ENCODE results near the gene CADPS. TPM values are rescaled to one million over a fixed set of nuclear protein-coding genes. Genes with fewer than 3 reads are reported as not detected.

Gene CADPS
- total RNA-seq (1 to 10 TPM in 1 of 2 donors, under 1 TPM in 1; 0.64 to 3.6 TPM), polyA plus RNA-seq (under 1 TPM; 0.13 to 0.33 TPM)
- long read RNA-seq, donor 1: 0 reads
- long read RNA-seq, donor 2: 0 reads
- long read RNA-seq, donor 3: 0 reads
- long read RNA-seq, donor 4: 0 reads
- long read RNA-seq, donor 5, partial matches to known transcripts: 9 of 9 reads
- long read RNA-seq, donor 5, other reads (novel, unspliced or antisense): 0 of 9 reads

DNA sequence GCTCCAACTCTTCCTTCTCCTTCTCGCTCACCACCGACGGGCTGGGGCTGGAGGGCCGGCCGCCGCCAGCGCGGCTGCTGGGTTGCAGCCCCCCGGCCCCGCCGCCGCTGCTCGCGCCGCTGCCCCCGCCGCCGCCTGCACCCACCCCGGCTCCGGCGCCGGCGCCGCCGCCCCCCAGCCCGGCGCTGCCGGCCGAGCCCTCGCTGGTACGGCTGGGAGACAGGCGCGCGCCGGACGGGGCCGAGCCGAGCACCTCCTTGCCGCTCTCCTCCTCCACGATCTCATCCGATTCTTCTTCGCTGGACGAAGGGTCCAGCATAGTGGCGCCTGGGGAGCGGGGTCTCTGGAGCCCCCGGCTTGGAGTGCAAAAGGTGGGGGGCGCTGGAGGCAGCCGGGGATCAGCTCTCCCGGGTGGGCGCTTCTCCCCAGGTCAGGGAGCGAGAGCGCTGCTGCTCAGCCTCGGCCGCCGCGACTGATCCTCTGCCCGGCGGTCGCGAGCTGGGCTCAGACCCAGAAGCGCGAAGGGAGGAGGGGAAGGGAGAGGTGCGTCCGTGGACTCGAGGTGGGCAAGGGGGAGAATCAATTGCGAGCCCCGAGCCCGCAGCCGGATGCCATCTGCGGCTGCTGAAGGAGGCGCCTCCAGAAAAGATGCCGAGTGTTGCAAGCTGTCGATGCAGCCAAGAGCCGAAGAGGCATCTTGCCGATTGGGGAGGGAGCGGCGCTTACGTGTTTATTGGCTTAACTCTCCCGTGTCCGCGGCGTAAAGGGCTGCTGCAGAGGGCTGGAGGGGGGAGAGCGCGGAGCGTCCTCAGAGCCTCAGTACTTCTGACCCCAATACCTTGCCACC is at the start of gene CADPS:
Gene CADPS, minus strand, starts transcription at position 706 of the 847 bp plus-strand sequence. Its CDS starts 387 bp downstream, at position 319.
- ATAC-seq (ENCODE audit: insufficient read depth, low FRiP score) (no peak), DNase-seq (peak; percentile 13 to 48 (median 38))
- H3K9ac ChIP-seq (ENCODE audit: insufficient read depth in 1 of 2, low read length in 2 of 2): no peak within 1 kb of the TSS
- H3K27me3 ChIP-seq (ENCODE audit: control insufficient read depth in 3 of 3, insufficient read depth in 3 of 3, low read length in 2 of 3): peaks cover 0 to 65% (median 49%) of the 10 kb centered on the region in 3 donors
- H3K4me3 ChIP-seq: no peak within 1 kb of the TSS
- peak within 1 kb of the TSS in 1 of 2 donors; percentile 91 for H3K27ac ChIP-seq (ENCODE audit: low read depth in 1 of 2, low read length in 1 of 2)
- WGBS, 2 donors: 2 to 3% methylated on average over 73 to 85 of the region's 85 CpGs
- peaks cover 0 to 15% (median 3%) of the 10 kb centered on the region in 5 donors for H3K4me1 ChIP-seq (ENCODE audit: control insufficient read depth in 5 of 5, insufficient read depth in 5 of 5, low read length in 5 of 5)
- H3K9me3 ChIP-seq (ENCODE audit: control insufficient read depth in 4 of 4, insufficient read depth in 3 of 4, low read length in 3 of 4): peaks cover 0 to 20% (median 1%) of the 10 kb centered on the region in 4 donors
- no peak for TF ChIP-seq CTCF (IDR thresholded peaks at IDR 0.05; ENCODE audit: control extremely low read depth, extremely low read depth)
- H3K36me3 ChIP-seq (ENCODE audit: control insufficient read depth in 4 of 4, insufficient read depth in 4 of 4, low read length in 4 of 4): no peaks in the 10 kb centered on the region

DNA sequence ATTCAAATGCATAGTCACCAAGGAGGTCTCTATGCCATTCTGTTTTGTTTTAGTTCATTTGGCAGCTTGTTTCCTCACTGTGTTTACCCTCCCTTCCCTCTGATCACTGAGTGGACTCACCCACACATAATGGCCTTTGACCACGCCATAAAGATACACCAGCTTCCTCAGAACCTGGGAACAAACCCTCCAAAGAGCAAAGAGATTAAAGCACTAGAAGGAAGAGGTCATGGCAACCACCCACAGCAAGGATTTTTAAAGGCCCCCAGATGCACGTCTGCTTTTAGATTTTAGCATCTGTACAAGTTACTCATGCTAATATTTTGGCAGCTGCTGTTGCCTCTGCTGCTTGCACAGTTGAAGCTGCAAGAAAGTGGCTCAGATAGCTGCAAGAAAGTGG is 47.9 kb upstream of the CADPS start:
- no peak for DNase-seq
- no peaks in the 10 kb centered on the region for H3K9me3 ChIP-seq (ENCODE audit: control insufficient read depth in 4 of 4, insufficient read depth in 3 of 4, low read length in 3 of 4)
- no peaks in the 10 kb centered on the region for H3K4me1 ChIP-seq (ENCODE audit: control insufficient read depth in 5 of 5, insufficient read depth in 5 of 5, low read length in 5 of 5)
- no peak overlapping the region for H3K27ac ChIP-seq (ENCODE audit: low read depth in 1 of 2, low read length in 1 of 2)
- TF ChIP-seq CTCF (IDR thresholded peaks at IDR 0.05; ENCODE audit: control extremely low read depth, extremely low read depth): no peak
- no peak for ATAC-seq (ENCODE audit: insufficient read depth, low FRiP score)
- H3K9ac ChIP-seq (ENCODE audit: insufficient read depth in 1 of 2, low read length in 2 of 2): no peak overlapping the region
- no peak overlapping the region for H3K4me3 ChIP-seq
- no peaks in the 10 kb centered on the region for H3K36me3 ChIP-seq (ENCODE audit: control insufficient read depth in 4 of 4, insufficient read depth in 4 of 4, low read length in 4 of 4)
- H3K27me3 ChIP-seq (ENCODE audit: control insufficient read depth in 3 of 3, insufficient read depth in 3 of 3, low read length in 2 of 3): no peaks in the 10 kb centered on the region
- 35 to 60% methylated on average over 2 of the region's 2 CpGs for WGBS, 2 donors

DNA sequence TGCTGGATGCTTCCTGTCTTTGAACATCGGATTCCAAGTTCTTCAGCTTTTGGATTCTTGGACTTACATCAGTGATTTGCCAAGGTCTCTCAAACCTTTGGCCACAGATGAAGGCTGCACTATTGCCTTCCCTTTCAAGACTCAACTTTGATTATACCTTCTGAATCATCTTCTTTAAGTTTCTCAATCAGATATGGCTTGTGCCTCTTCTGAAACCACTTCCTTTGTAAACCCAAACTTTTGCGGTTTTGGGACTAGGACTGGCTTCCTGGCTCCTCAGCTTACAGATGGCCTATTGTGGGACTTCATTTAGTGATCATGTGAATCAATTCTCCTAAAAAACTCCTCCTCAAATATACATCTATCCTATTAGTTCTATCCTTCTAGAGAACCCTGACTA is 47.1 kb upstream of the CADPS start:
- Histone ChIP-seq H3K4me3 (no peak overlapping the region), H3K27me3 (ENCODE audit: control insufficient read depth in 3 of 3, insufficient read depth in 3 of 3, low read length in 2 of 3) (no peaks in the 10 kb centered on the region), H3K9ac (ENCODE audit: insufficient read depth in 1 of 2, low read length in 2 of 2) (no peak overlapping the region), H3K9me3 (ENCODE audit: control insufficient read depth in 4 of 4, insufficient read depth in 3 of 4, low read length in 3 of 4) (peaks cover 0 to 4% (median 0%) of the 10 kb centered on the region in 4 donors), H3K4me1 (ENCODE audit: control insufficient read depth in 5 of 5, insufficient read depth in 5 of 5, low read length in 5 of 5) (no peaks in the 10 kb centered on the region), H3K36me3 (ENCODE audit: control insufficient read depth in 4 of 4, insufficient read depth in 4 of 4, low read length in 4 of 4) (no peaks in the 10 kb centered on the region), H3K27ac (ENCODE audit: low read depth in 1 of 2, low read length in 1 of 2) (no peak overlapping the region)
- TF ChIP-seq CTCF (IDR thresholded peaks at IDR 0.05; ENCODE audit: control extremely low read depth, extremely low read depth): no peak
- DNase-seq (no peak), ATAC-seq (ENCODE audit: insufficient read depth, low FRiP score) (no peak)
- 53 to 66% methylated on average over 2 of the region's 2 CpGs for WGBS, 2 donors

Measured in lung (tissue), 16 donors.